ENCODE results near the gene OPTC.

DNA sequence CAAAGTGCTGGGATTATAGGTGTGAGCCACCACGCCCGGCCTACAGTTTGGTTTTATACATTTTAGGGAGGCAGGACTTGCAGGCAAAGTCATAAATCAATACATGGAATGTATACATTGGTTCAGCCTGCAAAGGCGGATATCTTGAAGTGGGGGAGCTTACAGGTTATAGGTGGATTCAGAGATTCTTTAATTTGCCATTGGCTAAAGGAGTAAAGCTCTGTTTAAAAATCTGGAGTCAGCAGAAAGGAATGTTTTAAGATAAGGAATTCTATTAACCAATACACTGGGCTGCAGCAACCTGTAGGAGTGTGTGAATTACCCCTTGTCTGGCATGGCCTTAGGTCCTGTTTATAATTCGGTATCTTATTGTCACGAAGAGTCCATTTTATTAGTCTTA, 57.6 kb downstream of the OPTC start:
- TF ChIP-seq, protein P1, sequence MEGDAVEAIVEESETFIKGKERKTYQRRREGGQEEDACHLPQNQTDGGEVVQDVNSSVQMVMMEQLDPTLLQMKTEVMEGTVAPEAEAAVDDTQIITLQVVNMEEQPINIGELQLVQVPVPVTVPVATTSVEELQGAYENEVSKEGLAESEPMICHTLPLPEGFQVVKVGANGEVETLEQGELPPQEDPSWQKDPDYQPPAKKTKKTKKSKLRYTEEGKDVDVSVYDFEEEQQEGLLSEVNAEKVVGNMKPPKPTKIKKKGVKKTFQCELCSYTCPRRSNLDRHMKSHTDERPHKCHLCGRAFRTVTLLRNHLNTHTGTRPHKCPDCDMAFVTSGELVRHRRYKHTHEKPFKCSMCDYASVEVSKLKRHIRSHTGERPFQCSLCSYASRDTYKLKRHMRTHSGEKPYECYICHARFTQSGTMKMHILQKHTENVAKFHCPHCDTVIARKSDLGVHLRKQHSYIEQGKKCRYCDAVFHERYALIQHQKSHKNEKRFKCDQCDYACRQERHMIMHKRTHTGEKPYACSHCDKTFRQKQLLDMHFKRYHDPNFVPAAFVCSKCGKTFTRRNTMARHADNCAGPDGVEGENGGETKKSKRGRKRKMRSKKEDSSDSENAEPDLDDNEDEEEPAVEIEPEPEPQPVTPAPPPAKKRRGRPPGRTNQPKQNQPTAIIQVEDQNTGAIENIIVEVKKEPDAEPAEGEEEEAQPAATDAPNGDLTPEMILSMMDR (IDR thresholded peaks at IDR 0.05): no peak
- TF ChIP-seq CEBPB (IDR thresholded peaks at IDR 0.05) (no peak), PHF8 (IDR thresholded peaks at IDR 0.05; ENCODE audit: borderline replicate concordance, low read depth) (no peak), POLR2A (IDR thresholded peaks at IDR 0.05; ENCODE audit: low read length) (no peak), NFE2L2 (conservative IDR thresholded peaks at IDR 0.05; ENCODE audit: low read length) (no peak), KDM1A (IDR thresholded peaks at IDR 0.05; ENCODE audit: low read depth) (no peak), MAZ (IDR thresholded peaks at IDR 0.05; ENCODE audit: borderline replicate concordance, low read depth, low read length) (no peak), NR3C1 (IDR thresholded peaks at IDR 0.05) (no peak)
- TF ChIP-seq, protein P2, sequence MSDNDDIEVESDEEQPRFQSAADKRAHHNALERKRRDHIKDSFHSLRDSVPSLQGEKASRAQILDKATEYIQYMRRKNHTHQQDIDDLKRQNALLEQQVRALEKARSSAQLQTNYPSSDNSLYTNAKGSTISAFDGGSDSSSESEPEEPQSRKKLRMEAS (IDR thresholded peaks at IDR 0.05): no peak
- TF ChIP-seq, protein P3, sequence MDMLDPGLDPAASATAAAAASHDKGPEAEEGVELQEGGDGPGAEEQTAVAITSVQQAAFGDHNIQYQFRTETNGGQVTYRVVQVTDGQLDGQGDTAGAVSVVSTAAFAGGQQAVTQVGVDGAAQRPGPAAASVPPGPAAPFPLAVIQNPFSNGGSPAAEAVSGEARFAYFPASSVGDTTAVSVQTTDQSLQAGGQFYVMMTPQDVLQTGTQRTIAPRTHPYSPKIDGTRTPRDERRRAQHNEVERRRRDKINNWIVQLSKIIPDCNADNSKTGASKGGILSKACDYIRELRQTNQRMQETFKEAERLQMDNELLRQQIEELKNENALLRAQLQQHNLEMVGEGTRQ (IDR thresholded peaks at IDR 0.05): no peak
- TF ChIP-seq, protein P4, sequence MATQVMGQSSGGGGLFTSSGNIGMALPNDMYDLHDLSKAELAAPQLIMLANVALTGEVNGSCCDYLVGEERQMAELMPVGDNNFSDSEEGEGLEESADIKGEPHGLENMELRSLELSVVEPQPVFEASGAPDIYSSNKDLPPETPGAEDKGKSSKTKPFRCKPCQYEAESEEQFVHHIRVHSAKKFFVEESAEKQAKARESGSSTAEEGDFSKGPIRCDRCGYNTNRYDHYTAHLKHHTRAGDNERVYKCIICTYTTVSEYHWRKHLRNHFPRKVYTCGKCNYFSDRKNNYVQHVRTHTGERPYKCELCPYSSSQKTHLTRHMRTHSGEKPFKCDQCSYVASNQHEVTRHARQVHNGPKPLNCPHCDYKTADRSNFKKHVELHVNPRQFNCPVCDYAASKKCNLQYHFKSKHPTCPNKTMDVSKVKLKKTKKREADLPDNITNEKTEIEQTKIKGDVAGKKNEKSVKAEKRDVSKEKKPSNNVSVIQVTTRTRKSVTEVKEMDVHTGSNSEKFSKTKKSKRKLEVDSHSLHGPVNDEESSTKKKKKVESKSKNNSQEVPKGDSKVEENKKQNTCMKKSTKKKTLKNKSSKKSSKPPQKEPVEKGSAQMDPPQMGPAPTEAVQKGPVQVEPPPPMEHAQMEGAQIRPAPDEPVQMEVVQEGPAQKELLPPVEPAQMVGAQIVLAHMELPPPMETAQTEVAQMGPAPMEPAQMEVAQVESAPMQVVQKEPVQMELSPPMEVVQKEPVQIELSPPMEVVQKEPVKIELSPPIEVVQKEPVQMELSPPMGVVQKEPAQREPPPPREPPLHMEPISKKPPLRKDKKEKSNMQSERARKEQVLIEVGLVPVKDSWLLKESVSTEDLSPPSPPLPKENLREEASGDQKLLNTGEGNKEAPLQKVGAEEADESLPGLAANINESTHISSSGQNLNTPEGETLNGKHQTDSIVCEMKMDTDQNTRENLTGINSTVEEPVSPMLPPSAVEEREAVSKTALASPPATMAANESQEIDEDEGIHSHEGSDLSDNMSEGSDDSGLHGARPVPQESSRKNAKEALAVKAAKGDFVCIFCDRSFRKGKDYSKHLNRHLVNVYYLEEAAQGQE (IDR thresholded peaks at IDR 0.05): no peak

All from A549 (cell line).